T-helper 22 cell (primary cell): ENCODE measurements around the gene TTYH3.
"Not testable (repeated sequence)": the region's sequence is repeated elsewhere in the genome, so short reads cannot be mapped to it uniquely, and the experiment has no call there.

Experiments used
- DNase-seq: peaks from one replicate; pipeline ENCODE4 v3.0.0-alpha.2; 2020; ENCODE audit warnings: low read depth

Gene TTYH3

DNA sequence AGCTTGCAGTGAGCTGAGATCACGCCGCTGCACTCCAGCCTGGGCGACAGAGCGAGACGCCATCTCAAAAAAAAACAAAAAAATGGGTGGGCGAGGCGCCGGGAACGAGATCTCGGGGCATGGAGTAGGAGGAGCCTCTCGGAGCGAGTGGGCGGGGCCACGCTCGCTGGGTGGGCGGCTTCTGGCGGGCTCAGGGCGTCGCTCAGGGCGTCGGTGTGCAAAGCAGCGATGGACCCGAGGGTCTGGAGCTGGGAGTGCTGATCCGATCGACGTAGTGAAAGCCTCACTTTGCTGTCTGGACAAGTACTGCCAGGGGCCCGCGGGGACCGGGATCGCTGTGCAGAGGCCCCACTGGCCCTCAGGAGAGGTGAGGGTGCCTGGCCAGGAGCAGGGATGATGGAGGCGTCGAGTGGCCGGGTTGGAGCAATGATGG, 33.6 kb downstream of the TTYH3 start:
- no peak for DNase-seq

- DNase-seq = no peak
These were observed 34.4 kb downstream of the TTYH3 start for GRCh38 chr7:2666155-2666554.

- no peak for DNase-seq
These were observed 34.9 kb downstream of the TTYH3 start for GRCh38 chr7:2666588-2667250.

GRCh38 chr7:2667843-2668242, 36.1 kb downstream of the TTYH3 start:
- no peak for DNase-seq

DNA sequence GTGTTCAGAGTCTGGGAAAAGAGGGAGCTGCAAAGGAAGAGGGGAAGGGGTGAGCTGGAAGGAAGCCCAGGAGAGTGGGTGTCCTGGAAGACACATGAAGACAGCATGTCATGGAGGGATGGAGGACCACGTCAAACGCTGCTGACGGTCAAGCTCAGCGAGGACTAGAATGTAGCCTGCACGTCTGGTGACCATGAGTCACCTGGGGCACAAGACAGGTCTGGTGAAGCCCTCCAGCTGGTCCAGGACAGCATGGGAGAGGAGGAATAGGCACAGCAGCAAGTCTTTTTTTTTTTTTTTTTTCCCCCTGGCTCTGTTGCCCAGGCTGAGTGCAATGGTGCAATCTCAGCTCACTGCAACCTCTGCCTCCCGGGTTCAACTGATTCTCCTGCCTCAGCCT, 36.6 kb downstream of the TTYH3 start:
- no peak for DNase-seq

GRCh38 chr7:2670171-2670570, 38.4 kb downstream of the TTYH3 start:
- no peak for DNase-seq

- DNase-seq = peak; percentile 20
These were observed 39.1 kb downstream of the TTYH3 start for GRCh38 chr7:2670720-2671391.

- not testable (repeated sequence) for DNase-seq
These were observed 41.4 kb downstream of the TTYH3 start for GRCh38 chr7:2673214-2673613.

GRCh38 chr7:2673934-2674333, 42.1 kb downstream of the TTYH3 start:
- DNase-seq = no peak

- DNase-seq = no peak
These were observed 43.5 kb downstream of the TTYH3 start for GRCh38 chr7:2675256-2675764.

GRCh38 chr7:2676576-2676975, 44.8 kb downstream of the TTYH3 start:
- not testable (repeated sequence) for DNase-seq

DNA sequence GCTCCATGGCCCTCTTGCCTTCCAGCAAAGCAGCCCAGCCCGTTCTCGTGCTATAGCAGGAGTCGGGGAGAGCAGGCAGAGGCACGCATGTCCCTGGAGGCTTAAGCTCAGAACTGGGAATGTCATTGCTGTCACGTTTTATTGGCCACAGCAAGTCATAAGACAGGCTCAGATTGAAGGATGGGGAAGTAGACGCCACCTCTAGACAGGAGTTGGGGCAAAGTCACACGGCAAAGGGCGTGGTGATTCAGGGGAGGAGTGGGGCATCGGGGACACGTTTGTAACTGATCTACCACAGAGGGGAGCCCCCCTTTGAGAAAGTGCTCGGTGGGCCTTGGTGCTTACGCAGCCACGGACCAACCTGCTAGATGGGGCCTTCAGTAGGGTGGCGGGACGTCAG, 46.7 kb downstream of the TTYH3 start:
- DNase-seq = not testable (repeated sequence)

GRCh38 chr7:2679135-2680127, 47.6 kb downstream of the TTYH3 start:
- DNase-seq = not testable (repeated sequence)

DNA sequence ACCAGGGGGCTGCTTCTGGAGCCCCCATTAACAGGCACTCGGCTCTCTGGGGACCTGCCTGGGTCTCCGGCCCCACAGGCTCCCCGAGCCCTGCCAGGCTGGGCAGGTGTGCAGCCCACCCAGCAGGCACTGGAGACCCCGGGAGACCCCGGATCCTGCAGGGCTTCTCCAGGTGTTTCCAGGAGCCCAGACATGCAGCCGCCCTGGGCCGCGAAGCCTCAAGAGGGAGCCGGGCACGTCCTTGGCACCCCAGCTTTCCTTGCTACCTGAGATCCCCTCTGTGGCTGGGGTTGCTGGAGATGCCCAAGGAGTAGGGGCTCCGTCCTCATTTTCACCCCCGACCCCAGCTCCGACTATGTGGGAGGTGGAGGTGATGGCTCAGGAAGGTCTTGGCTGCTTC, 48.5 kb downstream of the TTYH3 start:
- DNase-seq = no peak

DNA sequence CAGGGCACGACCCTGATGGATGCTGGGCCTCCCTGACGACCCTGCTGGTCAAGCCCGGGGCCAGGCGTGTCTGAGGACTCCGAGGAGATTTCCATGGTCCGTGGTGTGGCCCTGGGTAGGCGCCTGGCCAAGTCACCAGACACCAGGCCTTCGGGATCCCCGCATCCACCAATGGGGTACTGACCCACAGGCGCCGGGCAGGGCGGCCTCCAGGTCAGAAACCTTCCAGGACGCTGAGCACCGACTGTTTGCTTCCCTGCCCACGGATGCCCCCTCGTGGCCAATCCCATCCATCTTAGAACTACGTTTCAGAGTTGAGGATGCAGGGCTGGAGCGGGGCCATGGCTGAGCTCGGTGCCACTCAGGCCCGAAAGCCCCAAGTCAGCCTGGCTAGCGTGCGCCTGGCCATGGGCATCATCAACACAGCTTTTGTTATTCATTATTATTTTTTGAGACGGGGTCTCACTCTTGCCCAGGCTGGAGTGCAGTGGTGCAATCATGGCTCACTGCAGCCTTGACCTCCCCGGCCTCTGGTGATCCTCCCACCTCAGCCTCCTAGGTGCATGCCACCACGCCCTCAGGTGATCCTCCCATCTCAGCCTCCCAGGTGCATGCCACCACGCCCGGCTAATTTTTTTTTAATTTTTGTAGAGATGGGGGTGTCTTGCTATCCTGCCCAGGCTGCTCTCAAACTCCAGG, 49.2 kb downstream of the TTYH3 start:
- DNase-seq = no peak

GRCh38 chr7:2681929-2682799, 50.4 kb downstream of the TTYH3 start:
- DNase-seq = no peak

- DNase-seq = no peak
These were observed 52.7 kb downstream of the TTYH3 start for GRCh38 chr7:2684501-2684900.

DNA sequence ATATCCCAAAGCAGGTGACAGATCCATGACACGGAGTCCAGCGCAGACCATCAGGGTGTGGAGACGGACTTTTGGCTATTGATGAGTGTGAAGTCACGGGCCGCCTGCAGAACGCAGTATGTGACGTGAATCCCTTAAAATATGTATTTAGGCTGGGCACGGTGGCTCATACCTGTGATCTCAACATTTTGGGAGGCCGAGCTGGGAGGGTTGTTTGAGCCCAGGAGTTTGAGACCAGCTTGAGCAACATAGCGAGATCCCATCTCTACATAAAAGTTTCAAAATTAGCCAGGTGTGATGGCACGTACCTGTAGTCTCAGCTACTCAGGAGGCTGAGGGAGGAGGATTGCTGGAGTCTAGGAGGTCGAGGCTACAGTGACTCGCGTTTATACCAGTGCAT, 54.3 kb downstream of the TTYH3 start:
- DNase-seq = no peak

- DNase-seq = no peak
These were observed 55.6 kb downstream of the TTYH3 start for GRCh38 chr7:2687338-2687869.

DNA sequence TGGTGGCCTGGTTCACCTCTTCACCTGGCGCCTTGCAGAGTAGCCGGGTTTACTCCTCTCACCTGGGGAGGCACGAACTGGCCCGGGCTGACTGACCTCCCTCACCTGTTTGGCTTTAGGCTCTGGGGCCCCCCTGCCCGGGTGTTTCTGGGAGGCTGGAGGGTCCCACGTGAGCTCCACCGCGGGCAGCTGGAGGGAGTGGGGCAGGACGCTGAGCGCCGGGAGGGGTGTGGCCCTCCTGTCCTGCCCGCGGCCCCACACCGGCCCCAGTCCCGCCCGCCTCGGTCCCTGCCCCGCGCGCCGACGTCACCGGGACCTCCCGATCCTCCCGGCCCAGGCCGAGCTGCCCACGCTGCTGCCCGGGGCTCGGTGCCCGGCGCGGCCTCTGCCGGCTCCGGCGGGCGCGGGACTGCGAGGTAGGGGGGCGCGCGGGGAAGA, 56.1 kb downstream of the TTYH3 start, which contains the start of gene AMZ1:
TSS of gene AMZ1 (plus strand) at position 322 of the 438 bp plus-strand sequence. CDS start 12,250 bp downstream, outside the sequence.
- no peak for DNase-seq
